ENCODE results near the gene TMEM271.

- TF ChIP-seq CTCF (IDR thresholded peaks at IDR 0.05; ENCODE audit: insufficient read depth, low read length) (no peak), REST (IDR thresholded peaks at IDR 0.05; ENCODE audit: insufficient replicate concordance, low read depth) (no peak), SPI1 (IDR thresholded peaks at IDR 0.05; ENCODE audit: borderline replicate concordance, low read depth) (no peak), POLR2AphosphoS5 (IDR thresholded peaks at IDR 0.05; ENCODE audit: low read depth) (no peak), GABPA (IDR thresholded peaks at IDR 0.05; ENCODE audit: low read depth) (no peak)
Measured at GRCh38 chr4:625631-626161, 49.6 kb upstream of the TMEM271 start.

Measured in HL-60 (cell line).